ENCODE data around the gene ATRX.

DNA sequence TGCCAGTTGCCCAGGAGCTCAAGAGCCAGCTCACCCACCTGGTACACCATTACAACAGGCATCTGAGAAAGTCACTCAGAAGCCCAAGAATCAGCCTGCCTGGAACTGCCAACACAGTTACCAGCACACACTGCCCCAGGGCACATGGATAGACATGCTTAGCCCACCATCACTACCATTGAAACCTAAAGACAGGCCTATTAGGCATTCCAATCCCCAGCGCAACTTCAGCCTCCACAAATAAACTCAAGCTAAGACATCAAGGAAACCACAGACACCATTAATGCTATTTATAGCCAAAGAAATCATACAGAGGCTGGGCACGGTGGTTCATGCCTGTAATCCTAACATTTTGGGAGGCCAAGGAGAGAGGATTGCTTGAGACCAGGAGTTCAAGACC is 42.3 kb downstream of the ATRX start:
- TF ChIP-seq CTCF (IDR thresholded peaks at IDR 0.05; ENCODE audit: poor library complexity, severe bottlenecking), result no peak
- TF ChIP-seq EZH2 (IDR thresholded peaks at IDR 0.05; ENCODE audit: borderline replicate concordance, insufficient read depth, low read length, poor library complexity, severe bottlenecking), result no peak
- TF ChIP-seq RAD21 (conservative IDR thresholded peaks at IDR 0.05), result no peak
- TF ChIP-seq POLR2AphosphoS5 (IDR thresholded peaks at IDR 0.05), result no peak
- TF ChIP-seq EP300 (conservative IDR thresholded peaks at IDR 0.05; ENCODE audit: poor library complexity, severe bottlenecking), result no peak
- no peak for TF ChIP-seq REST (IDR thresholded peaks at IDR 0.05; ENCODE audit: borderline replicate concordance)
- TF ChIP-seq SMC3 (conservative IDR thresholded peaks at IDR 0.05; ENCODE audit: poor library complexity), result no peak
